Astrocyte (in vitro differentiated cells and primary cell): ENCODE data around the gene XXYLT1.

Experiments used
- EZH2 ChIP-seq: IDR thresholded peaks from 2 replicates; pipeline ENCODE4 v1.6.1; 2012; ENCODE audit warnings: mild to moderate bottlenecking, low read length, inconsistent platforms; ENCODE audit not compliant: insufficient read depth
- TF ChIP-seq, protein P1 (sequence below): IDR thresholded peaks from 2 replicates; pipeline ENCODE4 v1.5.1; 2011; ENCODE audit warnings: low read depth, mild to moderate bottlenecking, inconsistent platforms, low read length, moderate library complexity; ENCODE audit not compliant: insufficient read depth

DNA sequence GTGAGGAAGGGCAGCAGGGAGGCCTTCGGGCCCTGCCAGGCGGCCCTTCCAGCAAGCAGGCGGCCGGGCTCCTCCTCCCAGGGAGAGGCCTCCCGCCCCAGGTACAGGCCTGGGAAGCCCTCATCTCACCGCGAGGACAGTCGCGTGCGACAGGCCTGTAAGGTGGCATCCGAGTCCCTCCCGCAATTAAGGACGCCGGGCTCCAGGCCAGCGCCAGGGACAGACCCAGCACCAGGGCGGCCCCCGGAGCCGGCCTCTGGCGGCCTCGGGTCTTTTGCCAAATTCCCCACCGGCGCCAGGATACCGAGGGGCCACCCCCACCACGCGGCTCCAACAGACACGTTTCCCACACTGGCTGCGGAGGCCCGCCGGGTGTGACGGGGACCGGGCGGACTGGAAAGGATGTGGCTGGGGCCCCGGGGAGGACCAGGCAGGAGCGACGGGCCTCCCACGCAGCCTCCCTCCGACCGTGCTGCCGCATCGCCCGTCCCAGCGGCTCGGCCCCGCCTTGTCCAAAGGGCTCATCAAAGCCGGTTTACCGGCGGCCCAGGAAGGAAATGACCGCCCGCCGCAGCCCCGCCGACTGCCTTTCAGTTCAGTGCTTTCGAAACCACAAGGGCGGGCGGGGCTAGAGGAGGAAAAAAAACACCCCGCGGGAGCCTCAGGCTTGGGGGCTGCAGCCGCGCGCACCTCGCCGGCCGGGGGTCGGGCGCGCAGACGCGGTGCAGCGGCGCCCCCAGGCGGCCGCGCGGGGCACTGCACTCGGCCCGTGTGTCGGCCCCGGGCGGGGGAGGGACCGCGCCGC, 11.3 kb downstream of the XXYLT1 start:
- TF ChIP-seq, protein P1, sequence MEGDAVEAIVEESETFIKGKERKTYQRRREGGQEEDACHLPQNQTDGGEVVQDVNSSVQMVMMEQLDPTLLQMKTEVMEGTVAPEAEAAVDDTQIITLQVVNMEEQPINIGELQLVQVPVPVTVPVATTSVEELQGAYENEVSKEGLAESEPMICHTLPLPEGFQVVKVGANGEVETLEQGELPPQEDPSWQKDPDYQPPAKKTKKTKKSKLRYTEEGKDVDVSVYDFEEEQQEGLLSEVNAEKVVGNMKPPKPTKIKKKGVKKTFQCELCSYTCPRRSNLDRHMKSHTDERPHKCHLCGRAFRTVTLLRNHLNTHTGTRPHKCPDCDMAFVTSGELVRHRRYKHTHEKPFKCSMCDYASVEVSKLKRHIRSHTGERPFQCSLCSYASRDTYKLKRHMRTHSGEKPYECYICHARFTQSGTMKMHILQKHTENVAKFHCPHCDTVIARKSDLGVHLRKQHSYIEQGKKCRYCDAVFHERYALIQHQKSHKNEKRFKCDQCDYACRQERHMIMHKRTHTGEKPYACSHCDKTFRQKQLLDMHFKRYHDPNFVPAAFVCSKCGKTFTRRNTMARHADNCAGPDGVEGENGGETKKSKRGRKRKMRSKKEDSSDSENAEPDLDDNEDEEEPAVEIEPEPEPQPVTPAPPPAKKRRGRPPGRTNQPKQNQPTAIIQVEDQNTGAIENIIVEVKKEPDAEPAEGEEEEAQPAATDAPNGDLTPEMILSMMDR: peak; percentile 44
- TF ChIP-seq EZH2: no peak
